ENCODE results near the gene DHRS12.

DHRS12 gene

DNA sequence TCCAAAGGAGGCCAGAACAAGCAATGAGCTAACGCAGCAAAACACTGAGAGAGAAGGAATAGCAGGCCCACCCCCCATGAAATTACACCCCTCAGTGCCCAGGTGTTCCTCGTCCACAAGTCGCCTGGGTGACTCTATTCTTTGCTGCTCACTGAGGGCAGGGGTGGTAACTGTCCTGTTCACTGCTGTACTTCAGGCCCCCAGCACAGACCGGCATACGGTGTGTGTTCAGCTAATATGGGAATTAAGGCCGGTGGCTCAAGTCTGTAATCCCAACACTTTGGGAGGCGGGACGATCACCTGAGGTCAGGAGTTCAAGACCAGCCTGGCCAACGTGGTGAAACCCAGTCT is 31.9 kb downstream of the DHRS12 start:
- no peak for TF ChIP-seq POLR2A (IDR thresholded peaks at IDR 0.05; ENCODE audit: low read depth, low read length)
- DNase-seq (ENCODE audit: insufficient read length, low spot score) (no peak), FAIRE-seq (no peak)

DNA sequence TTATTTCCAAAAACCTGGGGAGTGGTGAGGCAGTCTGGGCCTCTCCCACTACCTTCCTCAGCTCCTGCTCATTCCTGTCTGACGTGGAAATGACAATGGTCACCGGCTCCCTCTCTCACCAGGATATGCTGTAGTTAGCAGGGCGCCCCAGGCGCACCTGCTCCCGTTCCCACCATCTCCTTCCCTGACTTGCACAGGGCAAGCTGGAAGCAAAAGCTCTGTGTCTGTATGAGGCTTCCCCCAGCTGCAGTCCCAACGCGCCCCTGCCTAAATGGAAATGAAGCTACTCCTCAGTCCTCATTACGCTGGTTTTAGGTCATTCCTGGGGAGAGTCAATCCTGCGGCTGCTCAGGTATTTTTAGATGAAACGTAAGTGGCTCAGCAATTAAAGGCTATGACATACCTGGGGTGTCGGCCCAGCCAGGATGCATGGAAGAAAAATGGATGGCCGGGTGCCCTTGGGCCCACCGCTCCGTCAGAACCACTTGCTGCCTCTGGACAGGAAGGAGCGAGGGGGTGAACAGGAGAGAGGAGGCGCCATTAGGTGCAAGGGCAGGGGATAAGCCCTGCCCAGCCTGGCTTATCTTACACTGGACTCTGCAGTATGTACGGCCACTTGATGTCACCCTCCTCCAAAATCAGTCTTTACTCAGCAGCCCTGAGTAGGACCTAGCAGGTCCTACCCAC is 32.4 kb downstream of the DHRS12 start:
- no peak for DNase-seq (ENCODE audit: insufficient read length, low spot score)
- no peak for TF ChIP-seq POLR2A (IDR thresholded peaks at IDR 0.05; ENCODE audit: low read depth, low read length)
- FAIRE-seq, result no peak

DNA sequence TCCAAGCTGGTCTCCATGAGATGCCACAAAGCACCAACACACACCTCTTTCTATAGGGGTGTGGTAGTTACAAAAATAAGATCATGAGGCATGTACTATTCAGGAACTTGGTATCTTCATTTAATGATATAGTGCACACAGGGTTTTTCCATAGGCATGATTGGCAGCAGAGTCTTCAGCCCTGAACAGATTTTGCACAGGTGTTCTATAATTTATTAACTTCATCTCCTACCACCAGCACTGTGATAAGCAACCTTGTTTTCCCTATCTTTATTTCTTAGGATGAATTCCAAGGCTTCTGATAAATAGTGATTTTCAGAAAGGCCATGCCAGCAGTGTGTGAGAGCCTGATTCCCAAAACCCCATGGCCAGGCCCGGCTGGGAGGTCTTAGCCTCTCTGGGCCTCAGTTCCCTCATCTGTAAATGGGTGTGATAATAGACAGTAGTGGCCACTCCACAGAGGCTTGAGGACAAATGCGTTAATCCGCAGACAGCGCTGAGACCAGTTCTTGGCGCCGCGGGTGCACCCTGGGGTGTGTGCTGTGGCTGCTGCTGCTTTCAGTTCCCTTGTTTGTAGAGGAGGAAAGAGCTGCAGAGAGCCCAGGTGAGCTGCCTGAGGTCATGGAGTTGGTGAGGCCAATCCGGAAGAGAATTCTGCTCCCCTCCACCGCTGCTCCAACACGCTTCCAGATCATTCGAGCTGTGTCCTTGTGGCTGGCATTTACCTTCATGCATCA is 33.1 kb downstream of the DHRS12 start:
- DNase-seq (ENCODE audit: insufficient read length, low spot score) (no peak), FAIRE-seq (no peak)
- no peak for TF ChIP-seq POLR2A (IDR thresholded peaks at IDR 0.05; ENCODE audit: low read depth, low read length)

GRCh38 chr13:51770160-51770559 is 33.8 kb downstream of the DHRS12 start:
- no peak for DNase-seq (ENCODE audit: insufficient read length, low spot score)
- TF ChIP-seq POLR2A (IDR thresholded peaks at IDR 0.05; ENCODE audit: low read depth, low read length), result no peak
- no peak for FAIRE-seq

DNA sequence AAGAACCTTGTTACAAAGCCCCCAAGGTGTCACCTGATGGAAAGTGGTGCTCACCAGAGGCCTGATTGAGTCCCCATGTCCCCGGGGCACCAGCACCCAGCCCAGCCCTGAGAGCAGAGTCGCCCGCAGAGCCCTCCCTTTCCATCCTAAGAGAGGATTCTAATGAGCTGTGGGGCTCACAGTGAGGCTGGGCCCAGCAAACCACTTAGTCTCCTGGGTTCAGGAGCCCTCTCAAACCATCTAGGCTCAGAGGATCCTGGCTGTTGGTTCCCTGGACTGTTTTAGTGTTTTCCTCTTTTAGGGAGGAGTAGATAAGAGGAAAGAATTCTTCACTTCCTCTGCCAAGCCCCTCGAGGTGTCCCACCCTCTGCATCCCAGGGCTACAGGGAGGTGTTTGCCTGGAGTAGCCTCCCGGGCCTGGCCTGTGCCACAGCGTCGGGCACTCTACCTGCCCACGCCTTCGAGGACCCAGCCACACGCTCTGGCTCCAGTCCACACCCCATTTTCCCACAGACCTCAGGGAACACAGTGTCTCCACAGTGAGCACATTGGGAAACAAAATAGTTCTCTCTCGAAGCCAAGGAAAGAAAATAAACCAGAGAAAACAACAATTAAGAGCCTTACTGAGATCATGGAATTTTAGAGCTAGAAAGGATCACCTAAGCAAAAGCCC is 34.4 kb downstream of the DHRS12 start:
- FAIRE-seq (no peak), DNase-seq (ENCODE audit: insufficient read length, low spot score) (no peak)
- TF ChIP-seq POLR2A (IDR thresholded peaks at IDR 0.05; ENCODE audit: low read depth, low read length), result no peak

DNA sequence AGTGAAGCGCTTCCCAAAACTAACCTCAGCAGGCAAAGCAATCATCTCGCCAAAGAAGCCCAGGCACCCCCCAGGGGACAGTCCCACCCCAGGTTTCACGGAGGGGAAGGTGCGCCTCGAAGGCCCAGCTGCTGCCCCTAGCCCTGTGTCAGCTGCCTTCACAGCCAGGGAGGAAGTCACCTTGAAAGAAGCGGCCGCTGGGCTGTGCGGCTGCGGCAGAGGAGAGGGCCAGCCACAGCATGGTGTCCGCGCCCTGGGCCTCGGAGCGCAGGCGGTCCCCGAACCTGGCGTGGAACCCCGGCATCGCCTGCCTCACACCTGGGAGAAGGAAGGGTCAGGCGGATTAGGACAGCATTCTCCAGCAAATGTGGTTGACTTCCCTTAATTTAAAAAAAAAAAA is 35.0 kb downstream of the DHRS12 start:
- no peak for DNase-seq (ENCODE audit: insufficient read length, low spot score)
- no peak for TF ChIP-seq POLR2A (IDR thresholded peaks at IDR 0.05; ENCODE audit: low read depth, low read length)
- no peak for FAIRE-seq

- no peak for TF ChIP-seq POLR2A (IDR thresholded peaks at IDR 0.05; ENCODE audit: low read depth, low read length)
- DNase-seq (ENCODE audit: insufficient read length, low spot score) (no peak), FAIRE-seq (no peak)
These were observed 35.5 kb downstream of the DHRS12 start for GRCh38 chr13:51768378-51768921.

- DNase-seq (ENCODE audit: insufficient read length, low spot score) (no peak), FAIRE-seq (no peak)
- no peak for TF ChIP-seq POLR2A (IDR thresholded peaks at IDR 0.05; ENCODE audit: low read depth, low read length)
These were observed 36.9 kb downstream of the DHRS12 start for GRCh38 chr13:51767100-51767499.

GRCh38 chr13:51765142-51765515 is 38.8 kb downstream of the DHRS12 start:
- DNase-seq (ENCODE audit: insufficient read length, low spot score) (no peak), FAIRE-seq (no peak)
- no peak for TF ChIP-seq POLR2A (IDR thresholded peaks at IDR 0.05; ENCODE audit: low read depth, low read length)

DNA sequence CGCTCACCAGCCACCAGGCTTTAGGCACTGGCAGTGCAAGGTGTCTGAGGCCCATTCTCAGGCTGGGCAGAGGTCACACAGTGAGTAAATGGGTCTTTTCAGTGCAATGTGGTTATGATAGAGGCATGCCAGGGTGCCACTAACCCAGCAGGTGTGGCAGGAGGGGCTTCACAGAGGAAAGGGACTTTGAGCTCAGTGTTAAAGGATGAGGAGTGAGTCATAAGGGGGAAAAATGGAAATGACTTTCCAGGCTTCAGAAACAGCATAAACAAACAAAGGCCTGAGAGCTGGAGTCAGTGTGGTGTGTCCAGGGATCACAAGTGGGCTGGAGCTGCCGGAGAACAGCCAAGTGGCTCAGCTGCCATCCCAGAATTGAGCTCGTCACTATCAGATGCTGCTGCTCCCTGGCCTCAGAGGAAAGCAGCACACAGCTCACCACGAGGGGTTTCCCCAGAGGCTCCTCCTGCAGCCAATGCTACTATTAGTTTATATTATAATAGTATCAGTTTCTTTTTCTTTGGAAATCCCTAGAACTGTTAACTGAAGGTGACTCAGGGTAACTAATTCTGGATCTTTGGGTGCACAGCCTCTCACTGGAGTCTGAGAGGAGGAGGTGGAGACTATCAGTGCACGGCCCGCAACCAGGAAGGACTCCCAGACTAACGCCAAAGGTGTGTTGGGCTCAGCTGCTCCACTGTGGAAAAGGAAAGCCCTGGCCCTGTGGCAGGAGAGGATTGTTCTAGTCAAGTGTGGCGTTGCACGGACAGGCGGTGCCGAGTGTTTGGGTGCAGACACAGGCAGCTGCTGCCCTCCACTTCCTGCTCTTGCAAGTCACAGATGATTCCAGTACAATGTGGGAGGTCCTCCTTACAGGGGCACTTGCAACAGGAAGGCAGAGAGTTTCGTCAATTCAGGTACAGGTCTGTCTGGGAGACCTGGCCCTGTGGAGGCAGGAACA is 39.5 kb downstream of the DHRS12 start:
- FAIRE-seq (no peak), DNase-seq (ENCODE audit: insufficient read length, low spot score) (no peak)
- TF ChIP-seq POLR2A (IDR thresholded peaks at IDR 0.05; ENCODE audit: low read depth, low read length), result no peak

GRCh38 chr13:51763486-51763885 is 40.5 kb downstream of the DHRS12 start:
- no peak for TF ChIP-seq POLR2A (IDR thresholded peaks at IDR 0.05; ENCODE audit: low read depth, low read length)
- FAIRE-seq, result no peak
- DNase-seq (ENCODE audit: insufficient read length, low spot score), result no peak

- DNase-seq (ENCODE audit: insufficient read length, low spot score), result no peak
- TF ChIP-seq POLR2A (IDR thresholded peaks at IDR 0.05; ENCODE audit: low read depth, low read length), result no peak
- no peak for FAIRE-seq
These were observed 42.2 kb downstream of the DHRS12 start for GRCh38 chr13:51761643-51762350.

DNA sequence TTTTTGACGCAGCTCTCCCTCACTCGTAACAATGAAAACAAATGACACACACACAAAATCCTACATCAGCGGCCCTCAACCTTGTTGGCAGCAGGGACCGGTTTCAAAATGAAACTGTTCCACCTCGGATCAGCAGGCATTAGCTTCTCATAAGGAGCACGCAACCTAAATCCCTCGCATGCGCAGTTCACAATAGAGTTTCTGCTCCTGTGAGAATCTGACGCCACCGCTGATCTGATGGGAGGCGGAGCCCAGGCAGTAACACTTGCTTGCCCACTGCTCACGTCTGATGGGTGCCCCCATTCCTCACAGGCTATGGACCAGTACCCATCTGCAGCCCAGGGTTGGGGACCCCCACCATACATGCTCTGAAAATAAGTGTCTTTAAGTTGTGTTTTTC is 43.4 kb downstream of the DHRS12 start:
- no peak for DNase-seq (ENCODE audit: insufficient read length, low spot score)
- FAIRE-seq, result no peak
- TF ChIP-seq POLR2A (IDR thresholded peaks at IDR 0.05; ENCODE audit: low read depth, low read length), result no peak
